ENCODE data around the gene RAPGEF2.
"Not testable (repeated sequence)": the region's sequence is repeated elsewhere in the genome, so short reads cannot be mapped to it uniquely, and the experiment has no call there.

The RAPGEF2 gene

GRCh38 chr4:159248384-159249178 lies 145.7 kb downstream of the RAPGEF2 start:
- DNase-seq: no peak

GRCh38 chr4:159250751-159251325 lies 148.0 kb downstream of the RAPGEF2 start:
- no peak for DNase-seq

DNA sequence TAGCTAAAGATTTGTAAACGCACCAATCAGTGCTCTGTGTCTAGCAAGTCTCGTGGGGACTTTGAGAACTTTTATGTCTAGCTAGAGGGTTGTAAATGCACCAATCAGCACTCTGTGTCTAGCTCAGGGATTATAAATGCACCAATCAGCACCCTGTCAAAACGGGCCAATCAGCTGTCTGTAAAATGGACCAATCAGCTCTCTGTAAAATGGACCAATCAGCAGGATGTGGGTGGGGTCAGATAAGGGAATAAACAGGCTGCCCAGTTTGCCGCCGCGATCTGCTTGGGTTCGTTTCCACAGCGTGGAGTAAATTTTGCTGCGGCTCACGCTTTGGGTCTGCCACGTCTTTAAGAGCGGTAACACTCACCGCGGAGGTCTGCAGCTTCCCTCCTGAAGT lies 148.7 kb downstream of the RAPGEF2 start:
- not testable (repeated sequence) for DNase-seq

DNA sequence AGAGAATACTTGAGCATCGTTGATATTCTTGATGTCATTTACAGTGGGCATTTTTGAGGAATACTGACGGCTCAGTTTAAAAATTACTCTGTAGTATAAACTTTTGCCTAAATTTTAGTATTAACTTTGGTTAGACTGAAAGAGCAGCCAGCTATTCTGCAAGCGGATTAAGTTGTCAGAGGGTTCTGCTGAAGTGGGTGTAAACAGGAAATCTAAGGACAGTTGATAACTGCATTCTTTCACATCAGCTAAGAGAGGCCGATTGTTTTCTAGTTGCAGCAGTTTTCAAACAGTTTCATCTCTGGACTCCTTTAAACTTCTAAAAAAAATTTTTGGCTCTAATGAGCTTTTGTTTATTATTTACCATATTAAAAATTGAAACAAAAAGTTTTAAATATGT lies 149.6 kb downstream of the RAPGEF2 start:
- peak in 1 of 5 experiments; percentile 34 for DNase-seq

- no peak for DNase-seq
These were observed 153.2 kb downstream of the RAPGEF2 start for GRCh38 chr4:159256037-159256436.

GRCh38 chr4:159258889-159259560 lies 156.1 kb downstream of the RAPGEF2 start:
- DNase-seq: no peak

GRCh38 chr4:159264057-159264456 lies 161.2 kb downstream of the RAPGEF2 start:
- no peak for DNase-seq

DNA sequence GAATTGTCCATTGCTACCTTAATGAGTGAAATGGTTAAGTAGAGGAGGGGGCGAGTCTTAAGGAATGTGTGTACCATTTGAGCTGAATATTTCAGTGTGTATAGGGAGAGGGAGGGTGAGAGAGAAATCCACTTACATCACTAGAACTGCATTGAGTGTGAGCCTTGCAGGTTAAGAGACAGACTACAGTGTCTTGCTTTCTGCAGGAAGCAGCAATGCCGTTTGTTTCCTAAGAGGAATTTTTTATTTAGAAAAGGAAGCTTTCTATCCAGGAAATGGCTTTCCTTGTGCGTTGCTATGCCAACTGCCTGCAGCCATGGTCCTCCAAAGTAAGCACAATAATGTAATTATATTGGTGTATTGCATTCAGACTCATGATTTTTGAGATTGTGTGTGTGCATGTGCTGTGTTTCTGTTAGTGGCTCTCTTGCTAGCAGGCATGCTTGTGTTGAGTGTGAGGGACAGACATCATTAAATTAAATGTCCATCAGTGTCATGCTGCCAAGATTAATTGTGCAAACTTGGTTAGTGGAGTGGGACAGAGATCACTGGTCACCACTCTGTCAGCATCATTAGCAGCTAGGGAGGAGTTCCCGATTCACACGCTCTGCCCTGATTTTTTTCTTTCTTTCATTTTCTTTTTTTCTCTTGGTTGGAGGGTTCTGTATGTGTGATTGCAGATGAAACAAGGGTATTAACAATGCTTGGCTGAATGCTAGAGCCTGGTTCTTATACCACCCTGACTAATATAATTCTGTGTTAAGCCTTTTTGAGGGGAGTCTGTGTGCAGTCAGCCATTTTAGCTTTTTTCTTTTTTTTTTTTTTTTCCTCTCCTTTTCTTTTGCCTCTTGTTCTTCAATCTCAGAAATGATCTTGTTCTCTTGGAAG lies 164.3 kb downstream of the RAPGEF2 start:
- no peak for DNase-seq

- DNase-seq: no peak
These were observed 165.0 kb downstream of the RAPGEF2 start for GRCh38 chr4:159267869-159268285.

DNA sequence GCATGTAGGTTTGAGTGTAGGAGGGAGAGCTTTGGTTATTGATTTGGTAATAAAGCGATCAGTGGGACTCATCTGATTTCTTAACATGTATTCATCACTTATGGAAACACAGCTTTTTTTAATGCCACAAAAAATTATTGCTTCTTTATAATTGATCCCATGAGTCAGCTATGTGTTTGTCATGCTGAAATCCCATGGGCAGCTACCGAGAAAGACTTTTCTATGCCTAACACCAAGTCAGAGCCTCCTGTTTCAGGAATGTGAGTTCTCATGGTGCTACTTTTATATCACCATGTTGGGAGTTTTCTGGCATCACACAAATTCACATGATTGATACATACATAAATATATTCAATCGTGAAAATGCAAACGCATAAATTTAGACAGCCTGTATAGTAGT lies 165.7 kb downstream of the RAPGEF2 start:
- DNase-seq: no peak

DNA sequence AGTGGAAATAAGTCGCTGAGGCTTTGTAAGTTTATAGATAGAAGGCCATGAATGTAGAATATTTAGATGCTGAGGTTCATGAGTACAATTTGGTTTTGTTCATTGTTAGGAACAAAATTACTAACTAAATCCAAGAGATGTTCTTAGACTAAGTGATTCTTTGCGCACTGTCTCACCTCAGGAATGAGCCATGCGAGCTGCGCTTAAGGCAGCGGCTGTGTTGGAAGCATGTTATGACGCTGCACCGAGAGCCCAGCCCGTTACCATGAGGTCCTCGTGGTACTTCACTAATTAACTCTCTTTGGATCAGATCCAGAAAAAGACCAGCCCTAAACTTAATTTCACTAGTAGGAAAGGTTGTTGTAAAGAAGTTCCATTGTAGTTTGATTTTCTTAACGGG lies 166.2 kb downstream of the RAPGEF2 start:
- no peak for DNase-seq

DNA sequence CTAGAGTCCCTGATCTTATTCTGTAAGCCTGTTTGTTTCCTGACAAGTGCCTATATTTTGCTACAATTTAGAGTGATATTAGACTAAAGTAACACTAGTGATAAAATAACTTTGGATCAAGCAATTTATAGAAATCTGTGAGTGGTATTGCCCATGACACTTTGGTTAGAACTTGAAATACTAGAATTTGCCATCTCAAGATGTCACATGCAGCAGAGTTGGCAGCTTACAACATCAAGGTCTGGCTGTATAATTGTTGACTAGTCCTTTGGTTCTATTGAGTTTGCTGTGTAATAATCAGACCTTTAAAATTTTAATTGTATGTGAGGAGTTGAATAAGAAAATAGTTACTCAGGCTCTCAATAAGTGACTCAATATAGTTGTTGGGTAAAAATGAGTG lies 167.1 kb downstream of the RAPGEF2 start:
- no peak for DNase-seq

DNA sequence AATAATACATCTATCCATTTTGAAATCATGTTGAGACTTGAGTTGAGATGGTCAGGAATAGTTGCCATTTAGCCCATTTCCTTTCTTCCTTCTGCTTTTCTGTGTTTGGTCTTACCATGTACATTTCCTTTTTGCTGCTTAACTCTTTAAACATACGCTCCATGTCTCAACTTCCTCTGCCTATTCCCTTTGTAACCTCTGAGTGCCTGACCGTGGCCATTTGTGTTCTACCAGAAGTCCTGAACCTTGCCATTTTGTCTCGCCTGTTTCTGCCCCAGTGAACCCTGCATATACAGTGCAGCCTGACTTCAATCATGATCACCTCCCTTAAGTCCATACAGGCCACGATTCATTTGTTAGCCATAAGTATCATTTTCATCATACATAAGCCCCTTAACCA lies 169.0 kb downstream of the RAPGEF2 start:
- no peak for DNase-seq

DNA sequence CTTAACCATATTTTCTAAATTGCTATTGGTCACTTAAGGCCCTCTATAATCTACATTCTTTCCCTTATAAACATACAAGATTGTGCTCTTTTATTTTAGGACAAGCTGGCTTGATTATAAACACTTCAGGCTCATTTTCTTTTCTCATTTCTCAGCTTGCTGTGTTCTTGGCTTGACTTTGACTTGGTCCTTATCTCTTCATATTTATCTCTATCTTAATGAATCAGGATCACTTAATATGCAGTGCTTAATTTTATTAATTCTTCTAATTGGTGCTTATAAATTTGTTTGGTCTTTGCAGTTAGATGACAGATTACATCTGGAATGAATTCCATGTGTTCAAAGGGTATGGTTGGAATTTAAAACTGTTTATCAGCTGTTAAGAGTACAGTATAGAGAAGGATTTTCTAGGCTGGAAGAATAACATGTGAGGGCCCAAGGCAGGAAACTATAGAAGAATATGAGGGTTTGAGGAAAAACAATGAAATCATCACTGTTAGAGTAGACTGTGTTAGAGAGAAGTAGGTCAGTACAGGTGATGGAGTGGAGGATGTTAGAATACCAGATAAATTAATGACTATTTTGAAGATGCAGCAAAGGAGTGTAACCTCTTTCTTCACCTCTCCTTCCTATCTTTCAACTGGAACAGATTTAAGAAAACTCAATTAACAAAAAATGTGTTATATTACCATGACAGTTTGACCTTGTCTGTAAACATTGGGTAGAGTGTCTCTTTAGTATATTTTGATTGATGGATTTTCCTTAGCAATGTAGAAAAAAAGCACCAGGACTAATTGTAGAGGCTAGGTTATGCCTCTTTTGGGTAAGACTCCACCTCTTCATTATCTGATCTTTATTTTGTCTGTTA lies 169.6 kb downstream of the RAPGEF2 start:
- DNase-seq: no peak

DNA sequence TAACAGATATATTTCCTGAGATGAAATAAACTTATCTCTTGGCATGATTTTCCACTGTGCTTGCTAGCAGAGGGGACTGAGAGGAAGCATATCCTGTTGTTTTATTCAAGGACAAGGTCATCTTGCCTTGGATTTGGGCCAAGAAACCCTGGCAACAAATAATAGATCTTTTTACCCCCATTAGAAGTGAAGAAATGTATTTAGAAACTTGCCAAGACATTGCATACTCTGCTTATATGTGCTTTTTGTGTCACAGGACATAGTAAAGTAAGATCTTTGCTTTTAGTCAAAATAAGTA lies 170.2 kb downstream of the RAPGEF2 start:
- DNase-seq: no peak

GRCh38 chr4:159273841-159274240 lies 171.0 kb downstream of the RAPGEF2 start:
- DNase-seq: no peak

DNA sequence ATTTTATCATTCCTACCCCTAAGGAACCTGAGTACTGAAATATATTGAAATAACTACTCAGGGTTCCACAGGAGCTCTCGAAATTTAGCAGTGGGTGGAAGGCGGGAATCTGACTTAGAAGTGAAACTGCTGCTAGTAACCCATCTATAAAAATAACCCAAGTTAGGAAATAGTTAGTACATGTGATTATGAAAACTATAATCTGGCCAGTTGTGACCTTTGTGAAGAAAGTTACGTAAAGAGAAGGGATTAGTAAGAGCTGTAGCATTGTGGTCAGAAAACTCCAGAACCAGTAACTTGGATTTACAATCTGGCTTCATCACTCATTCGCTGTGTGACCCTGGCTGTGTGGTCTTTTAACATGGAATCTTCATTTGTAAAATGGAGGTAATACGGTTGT lies 175.5 kb downstream of the RAPGEF2 start:
- no peak for DNase-seq

DNA sequence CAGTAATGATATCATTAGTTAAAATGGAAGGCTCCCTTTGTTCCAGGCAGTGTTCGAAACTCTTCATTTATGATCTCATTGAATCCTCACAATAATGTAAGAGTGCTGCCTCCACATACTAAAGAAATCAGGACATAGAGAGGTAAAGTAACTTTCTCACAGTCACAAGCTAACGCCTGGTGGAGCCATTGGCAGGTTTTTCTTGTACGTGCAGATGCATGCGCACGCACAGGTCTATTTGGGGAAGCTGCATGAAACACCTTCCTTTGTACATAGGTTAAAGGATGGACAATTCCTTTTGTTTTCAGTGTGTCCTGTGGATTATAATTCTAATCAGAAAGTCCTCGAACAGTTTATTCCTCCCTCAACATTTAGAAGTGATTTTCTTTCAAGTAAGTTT lies 176.2 kb downstream of the RAPGEF2 start:
- no peak for DNase-seq

- DNase-seq: no peak
These were observed 177.7 kb downstream of the RAPGEF2 start for GRCh38 chr4:159280442-159281172.

DNA sequence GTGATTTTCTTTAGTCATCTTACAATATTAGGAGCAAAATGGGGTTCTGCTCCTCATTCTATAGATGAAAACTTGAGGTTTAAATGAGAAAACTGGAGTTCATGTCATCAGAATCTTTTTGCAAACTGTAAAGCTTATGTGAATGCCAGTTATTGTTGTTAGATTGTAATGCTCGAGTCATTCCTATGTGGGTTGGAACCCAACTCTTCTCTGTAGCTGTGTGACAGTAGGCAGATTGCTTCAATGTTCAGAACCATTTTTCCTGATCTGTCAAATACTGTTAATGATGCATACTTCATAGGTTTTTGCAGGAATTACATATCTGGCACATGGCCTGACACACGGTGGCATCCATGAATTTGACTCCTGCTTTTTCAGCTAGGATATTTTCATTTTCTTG lies 178.9 kb downstream of the RAPGEF2 start:
- DNase-seq: no peak

- no peak for DNase-seq
These were observed 179.4 kb downstream of the RAPGEF2 start for GRCh38 chr4:159282329-159282728.

Data from T-helper 2 cell (primary cell).